T-cell (primary cell): ENCODE measurements around the gene CHTF8. TPM values are rescaled to one million over a fixed set of nuclear protein-coding genes. Genes with fewer than 3 reads are reported as not detected.

ENCODE experiments used
- ATAC-seq, 4 experiments: fragments of 200-7000 bp in 3 of 4; fragments of 150-1000 bp in 1 of 4; cut with Tn5 transposase; replicated peaks in 1 of 4; 1 replicate in 3 of 4; 2 replicates in 1 of 4; pipeline ENCODE4 v1.10.0; 2021; ENCODE audit warnings: moderate library complexity in 3 of 4, mild to moderate bottlenecking in 2 of 4, moderate number of reproducible peaks in 1 of 4
- CTCF ChIA-PET, 2 donors: fragments of 300-600 bp; sonication (Branson Sonifier 250); formaldehyde crosslinking; loops; one replicate each; lab custom pipeline; 2022; ENCODE audit warnings: antibody characterized with exemption in 2 of 2; lab: Charles Lee
- POLR2A ChIA-PET, 2 donors: fragments of 300-600 bp; sonication (Branson Sonifier 250); formaldehyde crosslinking; loops; one replicate each; lab custom pipeline; 2022; ENCODE audit warnings: antibody characterized with exemption in 2 of 2; lab: Charles Lee
- DNase-seq, 35 experiments: peaks; one replicate each; pipeline versions ENCODE4 v3.0.0 to v3.0.0-alpha.2; 2013 to 2023
- H3K27ac ChIP-seq: one replicate; pipeline ENCODE4 v1.5.1; 2013; ENCODE audit warnings: low read length
- H3K27me3 ChIP-seq, 2 experiments: replicated peaks in 1 of 2; 1 replicate in 1 of 2; 2 replicates in 1 of 2; pipeline versions ENCODE4 v1.6.1 to v1.7.0; 2013; ENCODE audit warnings: low read length in 1 of 2, mixed read lengths in 1 of 2; ENCODE audit not compliant: control insufficient read depth in 2 of 2, insufficient read depth in 2 of 2; ENCODE audit errors: extremely low read depth in 1 of 2
- H3K36me3 ChIP-seq, 2 donors: 1 replicate in 1 of 2; 2 replicates in 1 of 2; pipeline versions ENCODE4 v1.6.1 to v1.7.0; 2013; ENCODE audit warnings: low read length in 1 of 2; ENCODE audit not compliant: control insufficient read depth in 2 of 2, insufficient read depth in 1 of 2; ENCODE audit errors: extremely low read depth in 1 of 2
- H3K4me1 ChIP-seq, 2 experiments: 1 replicate in 1 of 2; 2 replicates in 1 of 2; pipeline versions ENCODE4 v1.6.1 to v1.7.0; 2013; ENCODE audit warnings: low read length in 2 of 2, mixed read lengths in 1 of 2; ENCODE audit not compliant: insufficient read depth in 2 of 2, control insufficient read depth in 1 of 2; ENCODE audit errors: extremely low read depth in 1 of 2
- H3K4me3 ChIP-seq, 2 donors: 1 replicate in 1 of 2; 2 replicates in 1 of 2; pipeline versions ENCODE4 v1.5.1 to v1.7.0; 2013; ENCODE audit warnings: mild to moderate bottlenecking in 2 of 2, low read length in 1 of 2, moderate library complexity in 1 of 2; ENCODE audit not compliant: control insufficient read depth in 1 of 2; ENCODE audit errors: extremely low read depth in 1 of 2
- H3K9me3 ChIP-seq: 2 replicates; pipeline ENCODE4 v1.7.0; 2013
- H3K27ac Mint-ChIP-seq, 2 donors: one replicate each; pipeline ENCODE4 v1.8.0; 2020 to 2021; ENCODE audit warnings: mild to moderate bottlenecking in 2 of 2, mixed read lengths in 2 of 2
- H3K27me3 Mint-ChIP-seq, 2 donors: one replicate each; pipeline ENCODE4 v1.8.0; 2021 to 2022; ENCODE audit warnings: mixed read lengths in 2 of 2
- H3K36me3 Mint-ChIP-seq: one replicate; pipeline ENCODE4 v1.8.0; 2021; ENCODE audit warnings: mixed read lengths
- H3K4me1 Mint-ChIP-seq, 3 donors: one replicate each; pipeline ENCODE4 v1.8.0; 2020 to 2022; ENCODE audit warnings: mixed read lengths in 3 of 3, mild to moderate bottlenecking in 1 of 3
- H3K4me3 Mint-ChIP-seq, 3 donors: one replicate each; pipeline ENCODE4 v1.8.0; 2020 to 2022; ENCODE audit warnings: mild to moderate bottlenecking in 3 of 3, mixed read lengths in 3 of 3, moderate library complexity in 3 of 3
- H3K9me3 Mint-ChIP-seq, 3 donors: one replicate each; pipeline ENCODE4 v1.8.0; 2020 to 2022; ENCODE audit warnings: mixed read lengths in 3 of 3
- WGBS: methylation state at CpG from one replicate; pipeline ENCODE4 v1.1.5; 2013; ENCODE audit warnings: missing lambda C conversion rate; ENCODE audit not compliant: insufficient coverage; 5-methylcytosine and 5-hydroxymethylcytosine counted together
- total RNA-seq, 35 experiments: library from RNA in 6 of 35; stranded (reverse) in 6 of 35; fragments of 120-200 nt in 1 of 35; gene quantifications; one replicate each; pipeline versions ENCODE4 v1.2.1 to v1.2.4 and lab custom pipeline; 2013 to 2026

The CHTF8 gene
- total RNA-seq, 5 donors from 2014 or later (not counting 1 experiment from before 2014, with no cell fraction given) = 64.8 to 138 (median 124) TPM

- Histone ChIP-seq H3K4me3 (no peak overlapping the region), H3K27ac (no peak overlapping the region), H3K36me3 (peaks cover 2 to 39% of the 10 kb centered on the region in 2 donors), H3K4me1 (peaks cover 0 to 15% of the 10 kb centered on the region in 2 experiments), H3K9me3 (no peaks in the 10 kb centered on the region), H3K27me3 (no peaks in the 10 kb centered on the region)
- POLR2A ChIA-PET = no interaction called here
- Mint-ChIP-seq H3K36me3 (peaks cover 31% of the 10 kb centered on the region), H3K4me1 (peaks cover 25 to 40% (median 26%) of the 10 kb centered on the region in 3 donors), H3K27me3 (no peaks in the 10 kb centered on the region), H3K4me3 (no peak overlapping the region), H3K9me3 (no peaks in the 10 kb centered on the region), H3K27ac (peak overlapping the region in 1 of 2 donors; percentile 12)
- ATAC-seq (no peak), DNase-seq (no peak)
- CTCF ChIA-PET = no interaction called here
- WGBS = 63% methylated on average over 3 of the region's 6 CpGs
These were observed 37.4 kb upstream of the CHTF8 start for GRCh38 chr16:69169607-69170352.

DNA sequence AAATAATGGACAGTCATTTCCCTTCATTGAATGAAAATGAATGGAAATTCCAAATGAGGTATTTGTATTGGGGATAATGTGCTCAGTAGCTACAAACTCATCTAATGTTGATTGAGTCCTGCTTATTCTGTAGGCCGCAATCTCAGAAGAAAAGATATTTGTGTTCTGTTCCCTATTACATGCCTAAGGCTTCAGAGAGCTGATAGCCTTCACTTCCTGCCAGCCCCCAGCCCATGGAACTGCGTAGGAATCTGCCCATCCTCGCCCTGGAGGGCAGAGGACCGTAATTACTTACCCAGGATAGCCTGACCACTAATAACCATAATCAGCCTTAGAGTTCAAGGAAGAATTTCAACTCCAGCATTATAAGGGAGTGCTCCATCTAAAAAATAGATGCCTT lies 36.7 kb upstream of the CHTF8 start:
- Mint-ChIP-seq H3K27me3 (no peaks in the 10 kb centered on the region), H3K4me3 (no peak overlapping the region), H3K27ac (no peak overlapping the region), H3K9me3 (no peaks in the 10 kb centered on the region), H3K36me3 (peaks cover 33% of the 10 kb centered on the region), H3K4me1 (peaks cover 25 to 40% (median 26%) of the 10 kb centered on the region in 3 donors)
- Histone ChIP-seq H3K4me1 (peaks cover 0 to 15% of the 10 kb centered on the region in 2 experiments), H3K9me3 (no peaks in the 10 kb centered on the region), H3K36me3 (peaks cover 2 to 45% of the 10 kb centered on the region in 2 donors), H3K27me3 (no peaks in the 10 kb centered on the region), H3K27ac (no peak overlapping the region), H3K4me3 (no peak overlapping the region)
- ChIA-PET CTCF (interaction anchor here in 1 of 2 donors (0.5 kb wide), 1 partner anchor 45 kb away, joined by 8 read pairs; no protein-coding TSS in a partner anchor), POLR2A (interaction anchor here in 1 of 2 donors (0.6 kb wide), 1 partner anchor 18 kb away, joined by 6 read pairs; no protein-coding TSS in a partner anchor)
- WGBS = 100% methylated on average over 2 of the region's 4 CpGs
- ATAC-seq = no peak
- DNase-seq = no peak

- 100% methylated on average over 2 of the region's 7 CpGs for WGBS
- Mint-ChIP-seq H3K9me3 (no peaks in the 10 kb centered on the region), H3K4me1 (peaks cover 17 to 36% (median 26%) of the 10 kb centered on the region in 3 donors), H3K4me3 (peak overlapping the region in 1 of 3 donors; percentile 33), H3K27ac (peak overlapping the region; percentile 78 to 84), H3K36me3 (peaks cover 43% of the 10 kb centered on the region), H3K27me3 (no peaks in the 10 kb centered on the region)
- Histone ChIP-seq H3K4me3 (no peak overlapping the region), H3K36me3 (peaks cover 2 to 50% of the 10 kb centered on the region in 2 donors), H3K27ac (peak overlapping the region; percentile 8), H3K4me1 (peaks cover 0 to 15% of the 10 kb centered on the region in 2 experiments), H3K27me3 (no peaks in the 10 kb centered on the region), H3K9me3 (no peaks in the 10 kb centered on the region)
- DNase-seq = no peak
- no peak for ATAC-seq
- POLR2A ChIA-PET = no interaction called here
- CTCF ChIA-PET = interaction anchor here in 1 of 2 donors (0.6 to 1.8 kb wide), 6 partner anchors 10 to 687 kb away, joined by 3 to 8 read pairs (median 3); partner anchors contain the start of gene SNTB2
These were observed 34.9 kb upstream of the CHTF8 start for GRCh38 chr16:69166946-69167930.

DNA sequence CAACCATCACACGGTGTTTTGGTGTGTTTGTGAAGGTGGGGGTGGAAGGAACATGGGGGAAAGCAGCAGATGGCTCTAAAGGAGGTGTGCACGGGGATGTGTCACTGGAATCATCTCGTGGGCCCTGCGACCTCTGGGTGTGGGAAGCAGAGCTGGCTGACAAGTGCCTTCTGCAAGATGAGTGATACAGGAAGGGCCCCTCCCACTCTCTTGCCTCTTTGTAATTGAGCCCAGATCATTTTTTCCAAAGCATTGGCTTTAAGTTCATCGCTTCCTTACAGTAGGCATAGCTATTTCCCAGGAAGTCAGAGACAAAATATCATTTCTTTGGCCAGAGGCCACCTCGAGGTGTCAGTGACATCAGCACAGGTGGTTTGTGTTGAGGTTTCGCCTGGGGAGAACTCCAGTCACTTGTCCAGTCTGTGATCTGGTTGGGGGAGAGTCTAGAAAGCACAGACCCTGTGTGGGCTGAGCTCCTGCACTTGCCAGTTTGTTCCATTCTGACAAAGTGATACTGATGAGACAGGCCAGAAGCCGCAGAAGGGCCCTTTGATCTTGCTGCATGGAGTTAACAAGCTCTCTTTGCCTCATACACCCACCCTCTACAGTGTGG lies 33.9 kb upstream of the CHTF8 start:
- H3K27ac ChIP-seq = peak overlapping the region; percentile 8
- DNase-seq = peak in 20 of 35 experiments; percentile 3 to 39 (median 14)
- ChIA-PET POLR2A (interaction anchor here in 1 of 2 donors (1.3 kb wide), 1 partner anchor 20 kb away, joined by 4 read pairs; the partner anchor contains the start of gene SNTB2), CTCF (interaction anchor here in 1 of 2 donors (1.8 kb wide), 1 partner anchor 21 kb away, joined by 8 read pairs; the partner anchor contains the start of gene SNTB2)
- ATAC-seq = peak; percentile 40 to 84 (median 78)
- no peaks in the 10 kb centered on the region for H3K27me3 ChIP-seq
- H3K4me1 ChIP-seq = peaks cover 0 to 15% of the 10 kb centered on the region in 2 experiments
- peak overlapping the region; percentile 6 to 33 (median 8) for H3K4me3 Mint-ChIP-seq
- peaks cover 41% of the 10 kb centered on the region for H3K36me3 Mint-ChIP-seq
- H3K27ac Mint-ChIP-seq = peak overlapping the region; percentile 78 to 84
- no peaks in the 10 kb centered on the region for H3K27me3 Mint-ChIP-seq
- no peak overlapping the region for H3K4me3 ChIP-seq
- WGBS = 16% methylated on average over 7 of the region's 8 CpGs
- no peaks in the 10 kb centered on the region for H3K9me3 Mint-ChIP-seq
- peaks cover 7 to 57% of the 10 kb centered on the region in 2 donors for H3K36me3 ChIP-seq
- H3K4me1 Mint-ChIP-seq = peaks cover 17 to 36% (median 26%) of the 10 kb centered on the region in 3 donors
- H3K9me3 ChIP-seq = no peaks in the 10 kb centered on the region

DNA sequence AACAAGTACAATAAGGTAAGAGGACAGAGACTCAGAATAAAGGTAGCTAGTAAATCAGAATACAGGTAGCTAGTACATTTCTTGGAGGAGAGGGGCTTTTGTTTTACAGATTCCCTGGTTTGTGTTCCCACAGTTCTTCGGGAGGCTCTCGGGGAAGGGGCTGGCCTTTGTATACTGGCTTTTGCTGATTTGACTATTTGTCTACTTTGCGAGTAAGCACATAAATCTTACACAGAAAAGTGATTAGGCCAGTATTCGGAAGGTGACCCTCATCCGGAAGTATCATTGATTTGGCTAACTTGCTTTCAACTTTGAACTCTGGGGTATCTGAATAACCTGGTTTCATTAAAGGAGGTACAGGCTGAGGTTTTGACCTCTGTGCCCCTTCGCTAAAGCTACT lies 33.2 kb upstream of the CHTF8 start:
- ChIA-PET POLR2A (interaction anchor here (0.6 to 1.3 kb wide), 2 partner anchors 21 to 1635 kb away, joined by 4 to 7 read pairs; partner anchors contain the start of gene SNTB2 (in 1 of the 2)), CTCF (interaction anchor here (0.6 to 1.8 kb wide), 2 partner anchors 22 to 23 kb away, joined by 3 to 8 read pairs; partner anchors contain the start of gene SNTB2 (in 1 of the 2))
- no peaks in the 10 kb centered on the region for H3K27me3 ChIP-seq
- peaks cover 7 to 63% of the 10 kb centered on the region in 2 donors for H3K36me3 ChIP-seq
- ATAC-seq = no peak
- H3K27ac ChIP-seq = peak overlapping the region; percentile 4
- WGBS = 86% methylated on average over 6 of the region's 6 CpGs
- Mint-ChIP-seq H3K27me3 (no peaks in the 10 kb centered on the region), H3K4me1 (peaks cover 17 to 33% (median 24%) of the 10 kb centered on the region in 3 donors), H3K27ac (peak overlapping the region in 1 of 2 donors; percentile 78), H3K36me3 (peaks cover 44% of the 10 kb centered on the region), H3K9me3 (no peaks in the 10 kb centered on the region), H3K4me3 (peak overlapping the region in 1 of 3 donors; percentile 33)
- peaks cover 0 to 15% of the 10 kb centered on the region in 2 experiments for H3K4me1 ChIP-seq
- no peak for DNase-seq
- no peaks in the 10 kb centered on the region for H3K9me3 ChIP-seq
- no peak overlapping the region for H3K4me3 ChIP-seq
